ENCODE results near the gene BABAM1. TPM values are rescaled to one million over a fixed set of nuclear protein-coding genes. Genes with fewer than 3 reads are reported as not detected.

The BABAM1 gene
- total and polyA plus RNA-seq, 9 of the 15 experiments (the other 6 are each of a cell fraction or from before 2014, with no cell fraction given): 14.7 to 160 (median 113) TPM

- no peak for TF ChIP-seq MGA (IDR thresholded peaks at IDR 0.05)
- no peak for TF ChIP-seq FOS (IDR thresholded peaks at IDR 0.05; ENCODE audit: extremely low read depth, insufficient read length)
- TF ChIP-seq L3MBTL2 (IDR thresholded peaks at IDR 0.05): no peak
- no peak for TF ChIP-seq MAFF (IDR thresholded peaks at IDR 0.05; ENCODE audit: low read length)
- TF ChIP-seq POLR2AphosphoS5 (IDR thresholded peaks at IDR 0.05; ENCODE audit: control insufficient read depth, insufficient read depth, low read depth, low read length): no peak
- TF ChIP-seq MNT (conservative IDR thresholded peaks at IDR 0.05): no peak
- no peak for TF ChIP-seq ZNF316 (IDR thresholded peaks at IDR 0.05)
- TF ChIP-seq ZNF76 (CRISPR knock-in tag; IDR thresholded peaks at IDR 0.05; ENCODE audit: borderline replicate concordance): no peak
- no peak for TF ChIP-seq PCBP1 (IDR thresholded peaks at IDR 0.05; ENCODE audit: low read depth, low read length, poor library complexity, severe bottlenecking)
- no peak for TF ChIP-seq HMBOX1 (IDR thresholded peaks at IDR 0.05)
Measured at GRCh38 chr19:17303940-17304267, 36.7 kb downstream of the BABAM1 start (continued).

All from K562 (cell line).